ENCODE results near the gene ZEB2. TPM values are rescaled to one million over a fixed set of nuclear protein-coding genes. Genes with fewer than 3 reads are reported as not detected.

ZEB2 gene
- total and polyA plus RNA-seq, 10 of the 15 experiments (the other 5 are each of a cell fraction or from before 2014, with no cell fraction given), result 0.14 to 3.2 (median 0.84) TPM

- FAIRE-seq, result no peak
- RAD21 ChIA-PET (ENCODE audit: unreplicated experiment), result no interaction called here
- CTCF ChIA-PET, result no interaction called here
These were observed 153.0 kb downstream of the ZEB2 start for GRCh38 chr2:144366825-144367429.

More at GRCh38 chr2:144366825-144367429, 153.0 kb downstream of the ZEB2 start:
- ATAC-seq (no peak), DNase-seq (ENCODE audit: low read depth, low spot score) (no peak)
- Histone ChIP-seq H2AFZ (ENCODE audit: control insufficient read depth, low read depth, low read length) (no peak overlapping the region), H3K4me3 (no peak overlapping the region), H3K27ac (ENCODE audit: control insufficient read depth, insufficient read depth) (no peak overlapping the region), H4K20me1 (ENCODE audit: control insufficient read depth, insufficient read depth) (no peaks in the 10 kb centered on the region), H3K9ac (ENCODE audit: control insufficient read depth, insufficient read depth, low read length) (no peak overlapping the region), H3K79me2 (ENCODE audit: control insufficient read depth, insufficient read depth, low read length) (no peaks in the 10 kb centered on the region), H3K9me3 (replicated peaks; ENCODE audit: control insufficient read depth, insufficient read depth, low read length) (no peaks in the 10 kb centered on the region), H3K4me1 (ENCODE audit: control insufficient read depth, insufficient read depth, low read length) (peaks cover 4% of the 10 kb centered on the region; the same call in 1 of the 2 replicates), H3K4me2 (ENCODE audit: control insufficient read depth, insufficient read depth) (no peak overlapping the region), H3K36me3 (ENCODE audit: control insufficient read depth in 2 of 2, insufficient read depth in 2 of 2, low read length in 1 of 2) (no peaks in the 10 kb centered on the region), H3K27me3 (replicated peaks in 1 of 2; ENCODE audit: control insufficient read depth in 2 of 2, insufficient read depth in 2 of 2, low read length in 1 of 2) (no peaks in the 10 kb centered on the region)
- ChIA-PET SMC1A (ENCODE audit: uncharacterized antibody, unreplicated experiment) (interaction anchor here (0.8 to 2.2 kb wide), 4 partner anchors 8 to 30 kb away, joined by 3 to 10 read pairs (median 4); no protein-coding TSS in a partner anchor), POLR2A (interaction anchor here (0.6 to 1.0 kb wide), 2 partner anchors 9 to 78 kb away, joined by 3 to 4 read pairs; no protein-coding TSS in a partner anchor)
- in situ Hi-C loops (cut with MboI) (no loop called here), intact Hi-C loops (cut with micrococcal nuclease; ENCODE audit: unreplicated experiment) (no loop called here)
- TF ChIP-seq HDAC6 (IDR thresholded peaks at IDR 0.05; ENCODE audit: unreplicated experiment) (no peak), STAT1 (conservative IDR thresholded peaks at IDR 0.05) (no peak), SREBF1 (IDR thresholded peaks at IDR 0.05; ENCODE audit: low read length) (no peak), TCF3 (IDR thresholded peaks at IDR 0.05; ENCODE audit: borderline replicate concordance, insufficient read depth, low read depth, low read length) (no peak), RELA (IDR thresholded peaks at IDR 0.05; ENCODE audit: borderline replicate concordance, partially characterized antibody) (no peak), EP300 (IDR thresholded peaks at IDR 0.05; ENCODE audit: borderline replicate concordance in 1 of 2, control insufficient read depth in 1 of 2, low read depth in 2 of 2, low read length in 2 of 2) (no peak), RAD21 (IDR thresholded peaks at IDR 0.05; ENCODE audit: insufficient read depth, low read depth, low read length) (no peak), IRF5 (IDR thresholded peaks at IDR 0.05; ENCODE audit: borderline replicate concordance) (no peak), EZH2 (IDR thresholded peaks at IDR 0.05; ENCODE audit: borderline replicate concordance, control insufficient read depth, low read depth, low read length) (no peak), BRCA1 (IDR thresholded peaks at IDR 0.05; ENCODE audit: low read depth, low read length) (no peak), RFX5 (IDR thresholded peaks at IDR 0.05; ENCODE audit: low read depth, low read length) (no peak), MAX (IDR thresholded peaks at IDR 0.05; ENCODE audit: low read depth, low read length) (no peak)
- no TSS peak for BruUV-seq (replicated peaks)
- 96% methylated on average over 3 of the region's 3 CpGs for WGBS (ENCODE audit: insufficient coverage, insufficient replicate concordance, low lambda C conversion rate, missing lambda C conversion rate)

All from GM12878 (cell line).